Left ventricle myocardium inferior (tissue), 1 donor: ENCODE measurements around the gene PPIA. TPM values are rescaled to one million over a fixed set of nuclear protein-coding genes. Genes with fewer than 3 reads are reported as not detected.

Experiments
- DNase-seq: peaks from one replicate; pipeline ENCODE4 v3.0.0-alpha.2; 2020
- H3K27ac ChIP-seq: fragments of 200-600 bp; replicated peaks from 2 replicates; pipeline ENCODE4 v1.8.0; 2021
- H3K27me3 ChIP-seq: fragments of 200-600 bp; 2 replicates; pipeline ENCODE4 v1.8.0; 2021; ENCODE audit warnings: low read depth
- H3K36me3 ChIP-seq: fragments of 200-600 bp; 2 replicates; pipeline ENCODE4 v1.8.0; 2021
- H3K4me1 ChIP-seq: fragments of 200-600 bp; 2 replicates; pipeline ENCODE4 v1.8.0; 2021
- H3K4me3 ChIP-seq: fragments of 200-600 bp; 2 replicates; pipeline ENCODE4 v1.8.0; 2021; ENCODE audit warnings: mild to moderate bottlenecking, moderate library complexity
- H3K9me3 ChIP-seq: fragments of 200-600 bp; replicated peaks from 2 replicates; pipeline ENCODE4 v1.8.0; 2021
- CTCF ChIP-seq: fragments of 200-600 bp; IDR thresholded peaks from 2 replicates; pipeline ENCODE4 v1.8.0; 2021; ENCODE audit warnings: antibody characterized with exemption, mild to moderate bottlenecking, borderline replicate concordance
- intact Hi-C: fragments of 100-400 bp; cut with micrococcal nuclease; formaldehyde crosslinking; loops from one replicate; pipeline ENCODE4 v1.11.0; 2022
- total RNA-seq: library from RNA; stranded (reverse); fragmentation: NEBNext Ultra II Directional; extraction: Animal tissue kit (Norgen Biotek cat#: 25700); gene quantifications from one replicate; pipeline ENCODE4 v1.2.1, GENCODE V29; 2021
- donor health status: DM: no; HTN: yes; CAD: no; lungs with severe emphysema.

PPIA gene
- total RNA-seq, 1 donor from 2014 or later = 470 TPM

GRCh38 chr7:44852590-44852989 is 56.1 kb downstream of the PPIA start:
- Histone ChIP-seq H3K4me3 (no peak overlapping the region), H3K36me3 (no peaks in the 10 kb centered on the region), H3K27me3 (no peaks in the 10 kb centered on the region), H3K4me1 (peaks cover 12% of the 10 kb centered on the region), H3K9me3 (no peaks in the 10 kb centered on the region), H3K27ac (no peak overlapping the region)
- intact Hi-C loops = loop anchor here (10.0 kb wide), 1 partner anchor 282 kb away; no protein-coding TSS in a partner anchor
- TF ChIP-seq CTCF = no peak
- DNase-seq = no peak

Other genes starting within 250 kb of the PPIA start
- gene DDX56, start 222.8 kb upstream of the PPIA start, total RNA-seq = 27.1 TPM
- 61.9 TPM for gene TMED4, start 214.4 kb upstream of the PPIA start, total RNA-seq
- gene OGDH, start 190.1 kb upstream of the PPIA start, total RNA-seq = 677 TPM
- gene ZMIZ2, start 47.8 kb upstream of the PPIA start, total RNA-seq = 62.7 TPM
- gene H2AZ2, start 51.4 kb downstream of the PPIA start, total RNA-seq = 265 TPM
- gene PURB, start 88.8 kb downstream of the PPIA start, total RNA-seq = 13.1 TPM
- 0.77 TPM for gene MYO1G, start 182.3 kb downstream of the PPIA start, total RNA-seq
- gene CCM2, start 203.5 kb downstream of the PPIA start, total RNA-seq = 24.5 TPM